C4-2B (cell line): ENCODE measurements around the gene CADM1.

Experiments used
- H3K27ac ChIP-seq: fragments of 450-650 bp; 2 replicates; pipeline ENCODE4 v1.5.1; 2017
- ZFX ChIP-seq: fragments of 450-650 bp; IDR thresholded peaks from 2 replicates; pipeline ENCODE4 v1.6.1; 2017
- TF ChIP-seq, protein P1 (sequence below): fragments of 450-650 bp; conservative IDR thresholded peaks from 2 replicates; pipeline ENCODE4 v1.5.1; 2017; ENCODE audit warnings: mild to moderate bottlenecking

CADM1 gene

DNA sequence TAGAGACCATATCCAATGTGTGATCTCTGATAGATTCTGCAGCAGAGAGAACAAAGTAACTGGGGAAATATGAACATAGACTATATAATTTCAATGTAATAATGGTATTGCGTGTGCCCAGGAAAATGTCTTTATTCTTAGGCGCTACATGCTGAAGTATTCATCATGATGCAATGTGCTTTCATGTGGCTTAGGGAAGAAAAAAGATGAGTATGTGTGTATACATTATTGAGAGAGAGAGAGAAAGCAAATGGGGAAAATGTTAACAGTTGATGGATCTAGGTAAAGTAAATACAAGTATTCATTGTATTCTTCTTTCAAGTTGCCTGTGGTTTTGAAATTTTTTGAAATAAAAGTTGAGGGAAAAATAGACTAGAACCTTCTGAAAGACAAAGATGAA lies 10.3 kb downstream of the CADM1 start:
- H3K27ac ChIP-seq: no peak overlapping the region
- TF ChIP-seq, protein P1, sequence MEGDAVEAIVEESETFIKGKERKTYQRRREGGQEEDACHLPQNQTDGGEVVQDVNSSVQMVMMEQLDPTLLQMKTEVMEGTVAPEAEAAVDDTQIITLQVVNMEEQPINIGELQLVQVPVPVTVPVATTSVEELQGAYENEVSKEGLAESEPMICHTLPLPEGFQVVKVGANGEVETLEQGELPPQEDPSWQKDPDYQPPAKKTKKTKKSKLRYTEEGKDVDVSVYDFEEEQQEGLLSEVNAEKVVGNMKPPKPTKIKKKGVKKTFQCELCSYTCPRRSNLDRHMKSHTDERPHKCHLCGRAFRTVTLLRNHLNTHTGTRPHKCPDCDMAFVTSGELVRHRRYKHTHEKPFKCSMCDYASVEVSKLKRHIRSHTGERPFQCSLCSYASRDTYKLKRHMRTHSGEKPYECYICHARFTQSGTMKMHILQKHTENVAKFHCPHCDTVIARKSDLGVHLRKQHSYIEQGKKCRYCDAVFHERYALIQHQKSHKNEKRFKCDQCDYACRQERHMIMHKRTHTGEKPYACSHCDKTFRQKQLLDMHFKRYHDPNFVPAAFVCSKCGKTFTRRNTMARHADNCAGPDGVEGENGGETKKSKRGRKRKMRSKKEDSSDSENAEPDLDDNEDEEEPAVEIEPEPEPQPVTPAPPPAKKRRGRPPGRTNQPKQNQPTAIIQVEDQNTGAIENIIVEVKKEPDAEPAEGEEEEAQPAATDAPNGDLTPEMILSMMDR: no peak
- TF ChIP-seq ZFX: no peak

DNA sequence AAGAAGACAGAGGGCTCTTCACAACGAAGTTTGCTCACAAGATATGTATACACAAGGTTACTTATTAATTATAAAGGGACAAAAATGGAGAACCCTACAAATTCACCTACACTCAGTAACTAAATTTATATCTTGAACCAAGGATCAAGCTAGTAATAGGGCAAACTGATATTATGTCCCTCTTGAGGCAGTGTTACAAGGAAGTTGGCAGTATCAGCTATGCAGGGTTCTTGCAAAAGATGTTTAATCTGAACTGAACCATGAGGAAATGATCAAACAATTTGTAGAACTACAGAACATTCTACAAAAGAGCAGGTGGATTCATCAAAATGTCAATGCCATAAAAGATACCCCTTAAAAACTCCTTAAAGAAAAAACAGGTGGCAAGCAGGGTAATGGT lies 10.7 kb downstream of the CADM1 start:
- H3K27ac ChIP-seq: no peak overlapping the region

DNA sequence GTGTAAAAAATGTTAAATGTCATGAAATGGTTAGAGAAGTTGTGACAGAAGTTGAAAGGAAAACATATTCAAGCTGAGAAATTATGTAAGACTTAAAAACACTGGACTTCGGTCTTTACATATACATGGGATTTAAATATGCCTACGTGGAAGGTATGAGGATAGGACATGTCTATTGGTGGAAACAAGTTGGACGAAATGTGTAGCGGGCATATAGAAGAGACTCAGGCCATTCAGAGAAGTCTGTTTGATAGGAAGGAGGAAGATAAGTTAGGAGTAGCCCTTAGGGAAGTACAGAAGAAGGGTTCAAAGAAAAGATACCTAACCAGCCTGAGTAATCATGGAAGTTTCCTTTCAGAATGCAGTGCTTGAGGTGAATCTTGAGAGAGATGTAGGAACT lies 14.7 kb downstream of the CADM1 start:
- no peak overlapping the region for H3K27ac ChIP-seq
- TF ChIP-seq ZFX: no peak
- TF ChIP-seq, protein P1: no peak

More for the DNA sequence above, 10.7 kb downstream of the CADM1 start:
- TF ChIP-seq, protein P1: no peak
- no peak for TF ChIP-seq ZFX

DNA sequence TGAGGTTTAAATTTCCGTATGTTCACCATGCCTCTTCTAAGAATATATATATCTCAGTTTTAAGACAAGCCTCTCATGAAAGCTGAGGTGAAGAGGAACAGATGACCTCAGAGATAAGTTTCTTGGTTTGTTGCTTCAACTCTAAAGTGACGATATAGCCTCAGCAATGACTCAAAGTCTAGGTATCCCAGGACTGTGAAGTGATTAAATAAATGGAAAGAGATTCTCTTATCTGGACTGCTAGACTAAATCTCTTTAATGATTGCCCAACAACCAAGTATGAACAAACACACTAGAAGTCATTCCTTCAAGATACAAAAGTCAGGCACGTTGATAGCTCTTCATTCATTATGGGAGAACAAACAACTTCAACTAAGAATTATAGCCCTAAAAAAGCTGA lies 15.3 kb downstream of the CADM1 start:
- no peak overlapping the region for H3K27ac ChIP-seq
- TF ChIP-seq, protein P1: no peak
- TF ChIP-seq ZFX: no peak

DNA sequence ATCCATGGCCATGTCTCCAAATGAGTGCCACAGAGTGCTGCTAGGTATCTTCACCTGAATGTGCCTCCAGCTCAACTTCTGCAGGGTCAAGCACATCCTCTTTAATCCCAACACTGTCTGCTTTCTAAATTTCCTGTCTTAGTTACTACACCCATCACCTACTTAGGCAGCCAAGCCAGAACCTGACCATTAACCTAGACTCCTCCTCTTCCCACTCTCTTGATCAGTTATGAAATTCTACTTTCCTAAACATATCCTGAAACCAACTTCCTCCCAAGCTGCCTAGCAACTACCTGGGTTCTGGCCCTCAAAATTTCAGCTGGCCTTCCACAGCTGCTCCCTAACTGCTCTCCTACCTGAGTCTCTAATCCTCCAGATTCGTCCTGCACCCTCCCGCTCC lies 22.7 kb downstream of the CADM1 start:
- no peak for TF ChIP-seq ZFX
- TF ChIP-seq, protein P1: no peak
- H3K27ac ChIP-seq: no peak overlapping the region

DNA sequence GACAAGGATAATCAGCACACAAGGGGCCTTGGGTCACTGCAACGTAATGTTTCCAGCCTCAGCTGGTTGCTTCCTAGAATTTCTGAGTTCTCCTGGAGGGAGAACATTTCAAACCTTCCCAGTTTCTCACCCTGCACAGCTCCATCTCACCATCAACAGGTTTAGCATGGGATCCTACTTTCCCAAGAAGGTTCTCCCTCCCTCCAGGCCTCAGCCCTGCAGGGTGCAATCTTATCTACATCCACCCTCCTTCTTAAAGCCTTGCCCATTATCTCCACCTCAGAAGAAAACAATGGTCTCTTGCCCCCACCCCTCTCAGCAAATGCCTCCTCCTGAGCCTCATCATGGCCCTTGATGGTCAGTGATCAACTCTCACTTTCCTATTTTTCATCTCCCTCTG lies 23.6 kb downstream of the CADM1 start:
- H3K27ac ChIP-seq: no peak overlapping the region
- TF ChIP-seq, protein P1: no peak
- no peak for TF ChIP-seq ZFX

DNA sequence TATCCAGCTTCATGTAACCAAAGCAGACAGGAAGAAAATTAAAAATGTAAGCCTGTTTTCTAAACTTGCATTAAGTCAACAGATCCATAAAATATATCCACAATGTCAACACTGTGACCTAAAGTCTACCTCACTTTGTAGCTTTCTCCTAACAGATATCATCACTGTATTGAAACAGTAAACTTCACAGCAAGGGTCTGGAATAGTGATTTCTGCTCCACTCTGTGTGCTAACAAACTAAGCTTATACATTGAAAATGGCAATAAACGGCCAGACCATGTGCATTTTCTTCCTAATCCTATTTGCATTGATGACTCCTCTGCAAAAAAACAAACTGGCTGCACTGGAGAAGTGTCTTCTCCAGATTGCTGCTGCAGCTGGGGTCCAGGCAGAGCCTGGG lies 26.8 kb downstream of the CADM1 start:
- no peak overlapping the region for H3K27ac ChIP-seq
- TF ChIP-seq ZFX: no peak
- TF ChIP-seq, protein P1: no peak
